NCI-H2081 treated with DMSO at 0.1 percent for 48 hours (cell line): Measurements from ENCODE around the gene PCDHA1.
"Not testable (repeated sequence)": the region's sequence is repeated elsewhere in the genome, so short reads cannot be mapped to it uniquely, and the experiment has no call there.

Experiments used
- DNase-seq: peaks from one replicate; lab custom pipeline; 2025; lab: John Stamatoyannopoulos, UW

Gene PCDHA1

DNA sequence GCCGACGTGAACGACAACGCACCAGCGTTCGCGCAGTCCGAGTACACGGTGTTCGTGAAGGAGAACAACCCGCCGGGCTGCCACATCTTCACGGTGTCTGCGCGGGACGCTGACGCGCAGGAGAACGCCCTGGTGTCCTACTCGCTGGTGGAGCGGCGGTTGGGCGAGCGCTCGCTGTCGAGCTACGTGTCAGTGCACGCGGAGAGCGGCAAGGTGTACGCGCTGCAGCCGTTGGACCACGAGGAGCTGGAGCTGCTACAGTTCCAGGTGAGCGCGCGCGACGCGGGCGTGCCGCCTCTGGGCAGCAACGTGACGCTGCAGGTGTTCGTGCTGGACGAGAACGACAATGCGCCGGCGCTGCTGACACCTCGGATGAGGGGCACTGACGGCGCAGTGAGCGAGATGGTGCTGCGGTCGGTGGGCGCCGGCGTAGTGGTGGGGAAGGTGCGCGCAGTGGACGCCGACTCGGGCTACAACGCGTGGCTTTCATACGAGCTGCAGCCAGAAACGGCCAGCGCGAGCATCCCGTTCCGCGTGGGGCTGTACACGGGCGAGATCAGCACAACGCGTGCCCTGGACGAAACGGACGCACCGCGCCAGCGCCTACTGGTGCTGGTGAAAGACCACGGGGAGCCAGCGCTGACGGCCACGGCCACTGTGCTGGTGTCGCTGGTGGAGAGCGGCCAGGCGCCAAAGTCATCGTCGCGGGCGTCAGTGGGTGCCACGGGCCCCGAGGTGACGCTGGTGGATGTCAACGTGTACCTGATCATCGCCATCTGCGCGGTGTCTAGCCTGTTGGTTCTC is 64.1 kb downstream of the PCDHA1 start:
- not testable (repeated sequence) for DNase-seq

DNA sequence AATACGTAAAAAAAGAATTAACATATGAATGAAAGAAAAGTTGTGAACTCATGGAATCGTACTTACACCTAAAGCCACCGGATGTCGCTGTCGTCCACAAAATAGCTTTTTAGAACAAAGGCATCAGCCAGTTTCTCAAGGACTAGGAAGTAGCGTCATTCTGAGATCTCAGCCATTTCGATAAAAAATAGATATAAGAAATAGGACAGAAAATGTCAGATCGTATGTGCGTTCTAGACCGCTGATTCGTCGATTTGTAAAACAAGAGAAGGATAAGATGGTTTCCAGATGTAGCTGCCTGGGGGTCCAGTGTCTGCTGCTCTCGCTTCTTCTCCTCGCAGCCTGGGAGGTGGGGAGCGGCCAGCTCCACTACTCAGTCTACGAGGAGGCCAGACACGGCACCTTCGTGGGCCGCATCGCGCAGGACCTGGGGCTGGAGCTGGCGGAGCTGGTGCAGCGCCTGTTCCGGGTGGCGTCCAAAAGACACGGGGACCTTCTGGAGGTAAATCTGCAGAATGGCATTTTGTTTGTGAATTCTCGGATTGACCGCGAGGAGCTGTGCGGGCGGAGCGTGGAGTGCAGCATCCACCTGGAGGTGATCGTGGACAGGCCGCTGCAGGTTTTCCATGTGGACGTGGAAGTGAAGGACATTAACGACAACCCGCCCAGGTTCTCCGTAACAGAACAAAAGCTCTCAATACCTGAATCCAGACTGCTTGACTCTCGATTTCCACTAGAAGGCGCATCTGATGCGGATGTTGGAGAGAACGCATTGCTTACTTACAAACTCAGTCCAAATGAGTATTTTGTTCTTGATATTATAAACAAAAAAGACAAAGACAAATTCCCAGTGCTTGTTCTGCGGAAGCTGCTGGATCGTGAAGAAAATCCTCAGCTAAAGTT is 70.1 kb downstream of the PCDHA1 start, which contains the start of gene PCDHA10:
PCDHA10 (plus strand) TSS at position 126 of the 903 bp plus-strand sequence; CDS start at position 278, 152 bp downstream.
- no peak for DNase-seq

DNA sequence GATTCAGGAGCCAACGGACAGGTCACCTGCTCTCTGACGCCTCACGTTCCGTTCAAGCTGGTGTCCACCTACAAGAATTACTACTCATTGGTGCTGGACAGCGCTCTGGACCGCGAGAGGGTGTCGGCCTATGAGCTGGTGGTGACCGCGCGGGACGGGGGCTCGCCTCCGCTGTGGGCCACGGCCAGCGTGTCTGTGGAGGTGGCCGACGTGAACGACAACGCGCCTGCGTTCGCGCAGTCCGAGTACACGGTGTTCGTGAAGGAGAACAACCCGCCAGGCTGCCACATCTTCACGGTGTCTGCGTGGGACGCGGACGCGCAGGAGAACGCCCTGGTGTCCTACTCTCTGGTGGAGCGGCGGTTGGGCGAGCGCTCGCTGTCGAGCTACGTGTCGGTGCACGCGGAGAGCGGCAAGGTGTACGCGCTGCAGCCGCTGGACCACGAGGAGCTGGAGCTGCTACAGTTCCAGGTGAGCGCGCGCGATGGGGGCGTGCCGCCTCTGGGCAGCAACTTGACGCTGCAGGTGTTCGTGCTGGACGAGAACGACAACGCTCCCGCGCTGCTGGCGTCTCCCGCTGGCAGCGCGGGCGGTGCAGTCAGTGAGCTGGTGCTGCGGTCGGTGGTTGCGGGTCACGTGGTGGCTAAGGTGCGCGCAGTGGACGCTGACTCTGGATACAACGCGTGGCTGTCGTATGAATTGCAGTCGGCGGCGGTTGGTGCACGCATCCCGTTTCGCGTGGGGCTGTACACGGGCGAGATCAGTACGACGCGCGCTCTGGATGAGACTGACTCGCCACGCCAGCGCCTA is 71.4 kb downstream of the PCDHA1 start:
- no peak for DNase-seq

DNA sequence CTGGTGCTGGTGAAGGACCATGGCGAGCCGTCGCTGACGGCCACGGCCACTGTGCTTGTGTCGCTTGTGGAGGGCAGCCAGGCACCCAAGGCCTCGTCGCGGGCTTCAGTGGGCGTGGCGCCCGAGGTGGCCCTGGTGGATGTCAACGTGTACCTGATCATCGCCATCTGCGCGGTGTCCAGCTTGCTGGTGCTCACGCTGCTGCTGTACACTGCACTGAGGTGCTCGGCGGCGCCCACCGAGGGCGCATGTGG is 72.0 kb downstream of the PCDHA1 start:
- DNase-seq = no peak

DNA sequence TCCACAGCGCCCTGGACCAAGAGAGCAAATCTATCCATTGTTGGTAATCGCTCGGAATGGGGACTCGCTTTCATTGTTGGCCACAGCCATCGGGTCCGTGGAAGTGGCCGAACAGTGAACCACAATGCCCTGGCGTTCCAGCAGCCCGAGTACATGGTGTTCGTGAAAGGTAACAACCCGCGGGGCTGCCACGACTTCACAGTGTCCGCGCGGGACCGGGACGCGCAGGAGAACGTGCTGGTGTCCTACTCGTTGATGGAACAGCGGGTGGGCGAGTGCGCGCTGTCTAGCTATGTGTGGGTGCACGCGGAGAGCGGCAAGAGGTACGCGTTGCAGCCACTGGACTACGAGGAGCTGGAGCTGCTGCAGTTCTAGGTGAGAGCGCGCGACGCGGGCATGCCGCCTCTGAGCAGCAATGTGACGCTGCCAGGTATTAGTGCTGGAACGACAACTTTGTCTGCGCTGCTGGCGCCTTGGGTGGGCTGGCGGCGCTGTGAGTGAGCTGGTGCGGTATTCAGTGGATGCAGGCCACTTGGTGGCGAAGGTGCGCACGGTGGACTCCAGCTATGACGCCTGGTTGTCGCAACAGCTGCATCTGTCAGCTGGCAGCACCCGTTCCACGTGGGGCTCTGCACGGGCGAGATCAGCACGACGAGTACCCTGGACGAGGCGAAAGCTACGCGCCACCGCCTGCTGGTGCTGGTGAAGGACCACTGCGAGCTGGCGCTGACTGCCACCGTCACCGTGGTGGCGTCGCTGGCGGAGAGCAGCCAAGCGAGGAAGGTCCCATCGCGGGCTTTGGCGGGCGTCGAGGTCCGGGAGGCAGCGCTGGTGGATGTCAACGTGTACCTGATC is 76.7 kb downstream of the PCDHA1 start:
- DNase-seq = no peak

DNA sequence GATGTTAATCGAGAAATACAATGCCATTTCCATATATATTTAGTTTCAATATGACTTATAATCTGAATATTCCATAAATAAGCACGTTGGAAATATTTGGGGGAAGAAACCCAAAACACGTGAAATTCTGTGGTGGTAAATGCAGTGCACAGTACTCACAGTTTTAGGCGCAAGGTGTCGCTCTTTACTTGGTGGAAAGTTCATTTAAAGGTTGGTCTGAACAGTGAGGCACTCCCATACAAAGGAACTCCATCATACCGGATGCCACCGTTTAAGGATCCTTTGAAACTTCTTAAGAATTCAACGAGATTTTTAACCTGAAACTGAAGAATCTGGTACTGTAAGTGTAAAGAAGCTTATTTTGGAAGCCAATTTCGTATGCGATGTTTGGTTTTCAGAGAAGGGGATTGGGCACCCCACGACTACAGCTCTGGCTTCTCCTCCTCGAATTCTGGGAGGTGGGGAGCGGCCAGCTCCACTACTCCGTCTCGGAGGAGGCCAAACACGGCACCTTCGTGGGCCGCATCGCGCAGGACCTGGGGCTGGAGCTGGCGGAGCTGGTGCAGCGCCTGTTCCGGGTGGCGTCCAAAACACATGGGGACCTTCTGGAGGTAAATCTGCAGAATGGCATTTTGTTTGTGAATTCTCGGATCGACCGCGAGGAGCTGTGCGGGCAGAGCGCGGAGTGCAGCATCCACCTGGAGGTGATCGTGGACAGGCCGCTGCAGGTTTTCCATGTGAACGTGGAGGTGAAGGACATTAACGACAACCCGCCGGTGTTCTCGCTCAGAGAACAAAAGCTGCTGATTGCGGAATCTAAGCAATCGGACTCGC is 83.0 kb downstream of the PCDHA1 start, which contains the start of gene PCDHA11:
PCDHA11 (plus strand) TSS at position 237 of the 834 bp plus-strand sequence; CDS start at position 384, 147 bp downstream.
- DNase-seq = no peak

DNA sequence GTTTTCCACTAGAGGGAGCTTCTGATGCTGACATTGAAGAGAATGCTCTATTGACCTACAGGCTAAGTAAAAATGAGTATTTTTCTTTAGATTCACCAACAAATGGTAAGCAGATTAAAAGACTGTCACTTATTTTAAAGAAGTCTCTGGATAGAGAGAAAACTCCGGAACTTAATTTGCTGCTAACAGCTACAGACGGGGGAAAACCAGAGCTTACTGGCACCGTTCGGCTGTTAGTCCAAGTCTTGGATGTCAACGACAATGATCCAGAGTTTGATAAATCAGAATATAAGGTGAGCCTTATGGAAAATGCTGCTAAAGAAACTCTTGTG is 83.6 kb downstream of the PCDHA1 start:
- no peak for DNase-seq

DNA sequence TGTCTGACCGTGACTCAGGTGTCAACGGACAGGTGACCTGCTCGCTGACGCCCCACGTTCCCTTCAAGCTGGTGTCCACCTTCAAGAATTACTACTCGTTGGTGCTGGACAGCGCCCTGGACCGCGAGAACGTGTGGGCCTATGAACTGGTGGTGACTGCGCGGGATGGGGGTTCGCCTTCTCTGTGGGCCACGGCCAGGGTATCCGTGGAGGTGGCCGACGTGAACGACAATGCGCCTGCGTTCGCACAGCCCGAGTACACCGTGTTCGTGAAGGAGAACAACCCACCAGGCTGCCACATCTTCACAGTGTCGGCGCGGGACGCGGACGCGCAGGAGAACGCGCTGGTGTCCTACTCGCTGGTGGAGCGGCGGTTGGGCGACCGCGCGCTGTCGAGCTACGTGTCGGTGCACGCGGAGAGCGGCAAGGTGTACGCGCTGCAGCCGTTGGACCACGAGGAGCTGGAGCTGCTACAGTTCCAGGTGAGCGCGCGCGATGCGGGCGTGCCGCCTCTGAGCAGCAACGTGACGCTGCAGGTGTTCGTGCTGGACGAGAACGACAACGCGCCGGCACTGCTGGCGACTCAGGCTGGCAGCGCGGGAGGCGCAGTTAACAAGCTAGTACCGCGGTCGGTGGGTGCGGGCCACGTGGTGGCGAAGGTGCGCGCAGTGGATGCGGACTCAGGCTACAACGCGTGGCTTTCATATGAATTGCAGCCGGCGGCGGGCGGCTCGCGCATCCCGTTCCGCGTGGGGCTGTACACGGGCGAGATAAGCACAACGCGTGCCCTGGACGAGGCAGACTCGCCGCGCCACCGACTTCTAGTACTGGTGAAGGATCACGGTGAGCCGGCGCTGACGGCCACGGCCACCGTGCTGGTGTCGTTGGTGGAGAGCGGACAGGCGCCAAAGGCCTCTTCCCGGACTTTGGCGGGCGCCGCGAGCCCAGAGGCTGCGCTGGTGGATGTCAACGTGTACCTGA is 84.6 kb downstream of the PCDHA1 start:
- no peak for DNase-seq

DNA sequence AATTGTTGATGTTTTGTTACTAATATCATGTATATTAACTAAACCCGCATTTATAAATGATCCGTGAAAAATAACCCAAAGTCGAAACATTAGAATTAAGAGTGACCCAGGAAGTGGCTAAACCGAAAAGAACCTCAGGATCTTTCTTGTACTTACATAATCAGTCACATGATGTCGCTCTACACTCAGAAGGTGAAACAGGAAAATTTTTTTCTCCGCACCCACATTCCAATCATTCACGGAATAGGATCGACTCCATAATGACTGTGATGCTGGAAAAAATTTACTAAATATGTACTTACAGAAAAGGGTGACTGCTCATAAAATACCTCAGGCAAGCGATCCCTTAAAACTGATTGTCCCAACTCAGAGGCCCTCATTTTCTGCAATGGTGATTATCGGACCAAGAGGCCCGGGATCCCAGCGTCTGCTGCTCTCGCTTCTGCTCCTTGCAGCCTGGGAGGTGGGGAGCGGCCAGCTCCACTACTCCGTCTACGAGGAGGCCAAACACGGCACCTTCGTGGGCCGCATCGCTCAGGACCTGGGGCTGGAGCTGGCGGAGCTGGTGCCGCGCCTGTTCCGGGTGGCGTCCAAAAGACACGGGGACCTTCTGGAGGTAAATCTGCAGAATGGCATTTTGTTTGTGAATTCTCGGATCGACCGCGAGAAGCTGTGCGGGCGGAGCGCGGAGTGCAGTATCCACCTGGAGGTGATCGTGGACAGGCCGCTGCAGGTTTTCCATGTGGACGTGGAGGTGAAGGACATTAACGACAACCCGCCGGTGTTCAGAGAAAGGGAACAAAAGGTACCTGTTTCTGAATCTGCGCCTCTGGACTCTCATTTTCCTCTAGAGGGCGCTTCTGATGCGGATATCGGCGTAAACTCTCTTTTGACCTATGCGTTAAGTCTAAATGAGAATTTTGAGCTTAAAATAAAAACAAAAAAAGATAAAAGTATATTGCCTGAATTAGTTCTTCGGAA is 89.4 kb downstream of the PCDHA1 start, which contains the start of gene PCDHA12:
PCDHA12 (plus strand) TSS at position 224 of the 981 bp plus-strand sequence; CDS start at position 389, 165 bp downstream.
- no peak for DNase-seq

DNA sequence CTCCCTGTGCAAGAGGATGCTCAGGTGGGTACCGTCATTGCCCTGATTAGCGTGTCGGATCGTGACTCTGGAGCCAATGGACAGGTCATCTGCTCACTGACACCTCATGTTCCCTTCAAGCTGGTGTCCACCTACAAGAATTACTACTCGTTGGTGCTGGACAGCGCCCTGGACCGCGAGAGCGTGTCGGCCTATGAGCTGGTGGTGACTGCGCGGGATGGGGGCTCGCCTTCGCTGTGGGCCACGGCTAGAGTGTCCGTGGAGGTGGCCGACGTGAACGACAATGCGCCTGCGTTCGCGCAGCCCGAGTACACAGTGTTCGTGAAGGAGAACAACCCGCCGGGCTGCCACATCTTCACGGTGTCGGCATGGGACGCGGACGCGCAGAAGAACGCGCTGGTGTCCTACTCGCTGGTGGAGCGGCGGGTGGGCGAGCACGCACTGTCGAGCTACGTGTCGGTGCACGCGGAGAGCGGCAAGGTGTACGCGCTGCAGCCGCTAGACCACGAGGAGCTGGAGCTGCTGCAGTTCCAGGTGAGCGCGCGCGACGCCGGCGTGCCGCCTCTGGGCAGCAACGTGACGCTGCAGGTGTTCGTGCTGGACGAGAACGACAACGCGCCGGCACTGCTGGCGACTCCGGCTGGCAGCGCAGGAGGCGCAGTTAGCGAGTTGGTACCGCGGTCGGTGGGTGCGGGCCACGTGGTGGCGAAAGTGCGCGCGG is 90.8 kb downstream of the PCDHA1 start:
- not testable (repeated sequence) for DNase-seq

DNA sequence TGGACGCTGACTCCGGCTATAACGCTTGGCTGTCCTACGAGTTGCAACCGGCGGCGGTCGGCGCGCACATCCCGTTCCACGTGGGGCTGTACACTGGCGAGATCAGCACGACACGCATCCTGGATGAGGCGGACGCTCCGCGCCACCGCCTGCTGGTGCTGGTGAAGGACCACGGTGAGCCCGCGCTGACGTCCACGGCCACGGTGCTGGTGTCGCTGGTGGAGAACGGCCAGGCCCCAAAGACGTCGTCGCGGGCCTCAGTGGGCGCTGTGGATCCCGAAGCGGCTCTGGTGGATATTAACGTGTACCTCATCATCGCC is 91.3 kb downstream of the PCDHA1 start:
- no peak for DNase-seq

DNA sequence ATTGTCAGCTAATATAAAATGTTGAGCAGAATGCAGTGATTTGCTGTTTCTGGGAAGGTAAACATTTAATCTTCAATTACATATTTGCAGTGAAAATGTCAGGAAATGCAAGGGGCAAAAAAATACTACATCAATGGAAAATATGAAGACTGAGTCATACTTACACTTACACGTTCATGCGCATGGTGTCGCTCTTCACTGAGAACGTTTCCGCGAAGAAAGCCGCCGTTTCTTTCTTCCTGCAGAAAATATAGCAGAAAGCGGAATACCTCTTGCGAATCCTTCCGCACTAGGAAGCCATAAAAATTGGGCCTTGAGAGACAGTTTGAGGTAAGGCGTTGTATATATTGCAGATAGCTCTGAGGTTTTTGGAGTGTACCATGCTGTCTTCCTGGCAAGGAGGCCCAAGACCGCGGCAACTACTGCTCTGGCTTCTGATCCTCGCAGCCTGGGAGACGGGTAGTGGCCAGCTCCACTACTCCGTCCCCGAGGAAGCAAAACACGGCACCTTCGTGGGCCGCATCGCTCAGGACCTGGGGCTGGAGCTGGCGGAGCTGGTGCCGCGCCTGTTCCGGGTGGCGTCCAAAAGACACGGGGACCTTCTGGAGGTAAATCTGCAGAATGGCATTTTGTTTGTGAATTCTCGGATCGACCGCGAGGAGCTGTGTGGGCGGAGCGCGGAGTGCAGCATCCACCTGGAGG is 96.1 kb downstream of the PCDHA1 start, which contains the start of gene PCDHA13:
PCDHA13 (plus strand) TSS at position 236 of the 702 bp plus-strand sequence; CDS start at position 381, 145 bp downstream.
- DNase-seq = no peak

DNA sequence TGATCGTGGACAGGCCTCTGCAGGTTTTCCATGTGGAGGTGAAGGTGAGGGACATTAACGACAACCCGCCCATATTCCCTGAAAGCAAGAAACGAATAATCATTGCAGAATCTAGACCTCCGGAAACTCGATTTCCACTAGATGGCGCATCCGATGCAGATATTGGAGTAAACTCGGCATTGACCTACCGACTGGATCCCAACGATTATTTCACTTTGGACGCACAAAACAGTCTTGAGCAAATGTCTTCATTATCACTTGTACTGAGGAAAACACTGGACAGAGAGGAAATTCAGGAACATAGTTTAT is 96.6 kb downstream of the PCDHA1 start:
- DNase-seq = no peak

DNA sequence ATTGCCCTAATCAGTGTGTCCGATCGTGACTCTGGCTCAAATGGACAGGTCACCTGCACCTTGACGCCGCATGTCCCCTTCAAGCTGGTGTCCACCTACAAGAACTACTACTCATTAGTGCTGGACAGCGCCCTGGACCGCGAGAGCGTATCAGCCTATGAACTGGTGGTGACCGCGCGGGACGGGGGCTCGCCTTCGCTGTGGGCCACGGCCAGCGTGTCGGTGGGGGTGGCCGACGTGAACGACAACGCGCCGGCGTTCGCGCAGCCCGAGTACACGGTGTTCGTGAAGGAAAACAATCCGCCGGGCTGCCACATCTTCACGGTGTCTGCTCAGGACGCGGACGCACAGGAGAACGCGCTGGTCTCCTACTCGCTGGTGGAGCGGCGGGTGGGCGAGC is 97.4 kb downstream of the PCDHA1 start:
- no peak for DNase-seq

DNA sequence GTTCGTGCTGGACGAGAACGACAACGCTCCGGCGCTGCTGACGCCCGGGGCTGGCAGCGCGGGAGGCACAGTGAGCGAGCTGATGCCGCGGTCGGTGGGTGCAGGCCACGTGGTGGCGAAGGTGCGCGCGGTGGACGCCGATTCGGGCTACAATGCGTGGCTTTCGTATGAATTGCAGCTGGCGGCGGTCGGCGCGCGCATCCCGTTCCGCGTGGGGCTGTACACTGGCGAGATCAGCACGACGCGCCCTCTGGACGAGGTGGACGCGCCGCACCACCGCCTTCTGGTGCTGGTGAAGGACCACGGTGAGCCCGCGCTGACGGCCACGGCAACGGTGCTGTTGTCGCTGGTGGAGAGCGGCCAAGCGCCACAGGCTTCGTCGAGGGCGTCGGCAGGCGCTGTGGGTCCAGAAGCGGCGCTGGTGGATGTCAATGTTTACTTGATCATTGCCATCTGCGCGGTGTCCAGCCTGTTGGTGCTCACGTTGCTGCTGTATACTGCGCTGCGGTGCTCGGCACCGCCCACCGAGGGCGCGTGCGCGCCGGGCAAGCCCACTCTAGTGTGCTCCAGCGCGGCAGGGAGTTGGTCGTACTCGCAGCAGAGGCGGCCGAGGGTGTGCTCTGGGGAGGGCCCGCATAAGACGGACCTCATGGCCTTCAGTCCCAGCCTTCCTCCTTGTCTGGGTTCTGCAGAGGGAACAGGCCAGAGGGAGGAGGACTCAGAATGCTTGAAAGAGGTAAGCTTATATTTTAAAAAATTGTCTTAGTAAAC is 98.2 kb downstream of the PCDHA1 start:
- no peak for DNase-seq

DNA sequence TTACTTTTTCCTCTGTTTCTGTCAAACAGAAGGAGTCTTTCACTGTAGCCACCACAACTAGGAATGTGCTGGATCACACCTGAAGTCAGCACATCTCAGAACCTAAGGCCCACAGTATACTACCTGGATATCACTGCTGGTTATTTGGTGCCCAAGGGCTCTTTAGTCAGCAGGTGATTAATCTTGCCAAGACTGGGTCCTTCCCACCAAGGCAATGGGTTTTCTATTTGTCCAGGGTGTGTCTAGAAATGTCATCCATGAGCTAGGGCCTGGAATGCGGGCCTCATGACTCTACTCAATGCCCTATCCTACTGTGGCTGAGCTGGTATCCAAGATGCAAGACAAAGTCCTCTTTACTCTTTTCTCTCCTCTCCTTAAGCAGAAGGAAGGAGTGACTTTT is 130.4 kb downstream of the PCDHA1 start:
- DNase-seq = no peak
